H9 (cell line): ENCODE data around the gene CHSY1. TPM values are rescaled to one million over a fixed set of nuclear protein-coding genes. Genes with fewer than 3 reads are reported as not detected.

ENCODE experiments used
- DNase-seq: peaks from one replicate; pipeline ENCODE4 v3.0.0-alpha.2; 2017
- H2AFZ ChIP-seq: one replicate; pipeline ENCODE4 v1.6.1; 2013; ENCODE audit warnings: mild to moderate bottlenecking, low read length, control low read depth, moderate library complexity
- H2AK5ac ChIP-seq: 2 replicates; pipeline ENCODE4 v1.6.1; 2013; ENCODE audit warnings: low read length, control low read depth, mixed read lengths; ENCODE audit not compliant: insufficient read length
- H2BK120ac ChIP-seq: one replicate; pipeline ENCODE4 v1.6.1; 2013; ENCODE audit warnings: low read depth, mild to moderate bottlenecking, low read length, control low read depth, inconsistent platforms; ENCODE audit not compliant: poor library complexity, severe bottlenecking
- H2BK12ac ChIP-seq: 2 replicates; pipeline ENCODE4 v1.6.1; 2013; ENCODE audit warnings: low read length, control low read depth, mixed read lengths, low read depth; ENCODE audit not compliant: insufficient read length
- H2BK15ac ChIP-seq: 2 replicates; pipeline ENCODE4 v1.6.1; 2013; ENCODE audit warnings: low read depth, low read length, control low read depth
- H2BK20ac ChIP-seq: one replicate; pipeline ENCODE4 v1.6.1; 2013; ENCODE audit warnings: low read depth, mild to moderate bottlenecking, low read length, control low read depth, inconsistent platforms; ENCODE audit not compliant: poor library complexity, severe bottlenecking
- H2BK5ac ChIP-seq: 2 replicates; pipeline ENCODE4 v1.6.1; 2013; ENCODE audit warnings: low read length, control low read depth, mixed read lengths; ENCODE audit not compliant: insufficient read length
- H3K14ac ChIP-seq: 2 replicates; pipeline ENCODE4 v1.6.1; 2013; ENCODE audit warnings: low read length, control low read depth; ENCODE audit not compliant: insufficient read depth
- H3K18ac ChIP-seq: 2 replicates; pipeline ENCODE4 v1.6.1; 2013; ENCODE audit warnings: low read depth, mild to moderate bottlenecking, mixed read lengths, low read length, control low read depth; ENCODE audit not compliant: insufficient read length
- H3K23ac ChIP-seq: 2 replicates; pipeline ENCODE4 v1.6.1; 2013; ENCODE audit warnings: low read length, control low read depth, mixed read lengths, low read depth; ENCODE audit not compliant: insufficient read length
- H3K23me2 ChIP-seq: 2 replicates; pipeline ENCODE4 v1.6.1; 2013; ENCODE audit warnings: low read depth, mild to moderate bottlenecking, mixed read lengths, low read length, control low read depth; ENCODE audit not compliant: insufficient read length, poor library complexity, severe bottlenecking
- H3K27ac ChIP-seq: 2 replicates; pipeline ENCODE4 v1.5.1; 2013; ENCODE audit warnings: low read length, control low read depth, mixed read lengths, low read depth; ENCODE audit not compliant: insufficient read length
- H3K27me3 ChIP-seq: 2 replicates; pipeline ENCODE4 v1.6.1; 2013; ENCODE audit warnings: low read length, control low read depth, inconsistent platforms; ENCODE audit not compliant: insufficient read depth
- H3K4ac ChIP-seq: 2 replicates; pipeline ENCODE4 v1.6.1; 2013; ENCODE audit warnings: low read depth, mild to moderate bottlenecking, control low read depth, inconsistent platforms, low read length, moderate library complexity
- H3K4me1 ChIP-seq: 2 replicates; pipeline ENCODE4 v1.6.1; 2013; ENCODE audit warnings: low read length, control low read depth, inconsistent platforms; ENCODE audit not compliant: insufficient read depth
- H3K4me2 ChIP-seq: 2 replicates; pipeline ENCODE4 v1.6.1; 2013; ENCODE audit warnings: low read length, control low read depth, mixed read lengths; ENCODE audit not compliant: insufficient read length, insufficient read depth
- H3K56ac ChIP-seq: 2 replicates; pipeline ENCODE4 v1.6.1; 2013; ENCODE audit warnings: low read depth, mild to moderate bottlenecking, mixed read lengths, low read length, control low read depth; ENCODE audit not compliant: insufficient read length
- H3K79me1 ChIP-seq: 2 replicates; pipeline ENCODE4 v1.6.1; 2013; ENCODE audit warnings: low read depth, mild to moderate bottlenecking, moderate library complexity, low read length, control low read depth, inconsistent platforms; ENCODE audit not compliant: insufficient read depth, poor library complexity, severe bottlenecking
- H3K79me2 ChIP-seq: 2 replicates; pipeline ENCODE4 v1.6.1; 2013; ENCODE audit warnings: low read length, control low read depth, inconsistent platforms; ENCODE audit not compliant: insufficient read depth
- H3K9ac ChIP-seq: 2 replicates; pipeline ENCODE4 v1.6.1; 2013; ENCODE audit warnings: low read length, control low read depth, mixed read lengths; ENCODE audit not compliant: insufficient read length; ENCODE audit errors: extremely low read depth
- H3K9me3 ChIP-seq: one replicate; pipeline ENCODE4 v1.6.1; 2013; ENCODE audit warnings: low read depth, low read length, inconsistent platforms; ENCODE audit not compliant: control insufficient read depth
- H3T11ph ChIP-seq: one replicate; pipeline ENCODE4 v1.6.1; 2013; ENCODE audit warnings: mild to moderate bottlenecking, low read length, control low read depth, inconsistent platforms
- H4K20me1 ChIP-seq: one replicate; pipeline ENCODE4 v1.6.1; 2013; ENCODE audit not compliant: control insufficient read depth, insufficient read length, insufficient read depth
- H4K5ac ChIP-seq: 2 replicates; pipeline ENCODE4 v1.6.1; 2013; ENCODE audit warnings: low read depth, mild to moderate bottlenecking, mixed read lengths, low read length, control low read depth; ENCODE audit not compliant: insufficient read length
- H4K8ac ChIP-seq: replicated peaks from 2 replicates; pipeline ENCODE4 v1.6.1; 2013; ENCODE audit warnings: low read length, control low read depth, mixed read lengths, low read depth; ENCODE audit not compliant: insufficient read length
- H4K91ac ChIP-seq: 2 replicates; pipeline ENCODE4 v1.6.1; 2013; ENCODE audit warnings: low read depth, mild to moderate bottlenecking, moderate library complexity, mixed read lengths, low read length, control low read depth; ENCODE audit not compliant: insufficient read length
- H3K27ac Mint-ChIP-seq, 3 experiments: 2 replicates in 2 of 3; 3 replicates in 1 of 3; pipeline ENCODE4 v1.8.0; 2020 to 2021; ENCODE audit warnings: mixed read lengths in 3 of 3, mild to moderate bottlenecking in 1 of 3, moderate library complexity in 1 of 3
- H3K27me3 Mint-ChIP-seq: 2 replicates; pipeline ENCODE4 v1.8.0; 2021; ENCODE audit warnings: low read depth, mild to moderate bottlenecking, moderate library complexity, mixed read lengths
- H3K36me3 Mint-ChIP-seq, 3 experiments: 2 replicates in 2 of 3; 3 replicates in 1 of 3; pipeline ENCODE4 v1.8.0; 2020 to 2021; ENCODE audit warnings: low read depth in 3 of 3, mixed read lengths in 3 of 3; ENCODE audit not compliant: insufficient read depth in 1 of 3
- H3K4me1 Mint-ChIP-seq, 2 experiments: 2 replicates each; pipeline ENCODE4 v1.8.0; 2020; ENCODE audit warnings: mixed read lengths in 2 of 2
- H3K4me3 Mint-ChIP-seq, 2 experiments: 2 replicates in 1 of 2; 3 replicates in 1 of 2; pipeline ENCODE4 v1.8.0; 2020 to 2021; ENCODE audit warnings: mild to moderate bottlenecking in 2 of 2, mixed read lengths in 2 of 2, moderate library complexity in 1 of 2
- H3K9me3 Mint-ChIP-seq, 2 experiments: 2 replicates in 1 of 2; 3 replicates in 1 of 2; pipeline ENCODE4 v1.8.0; 2020; ENCODE audit warnings: mild to moderate bottlenecking in 2 of 2, mixed read lengths in 2 of 2, moderate library complexity in 1 of 2
- CTCF ChIP-seq: fragments of 200-600 bp; sonication (generic); conservative IDR thresholded peaks from 3 replicates; pipeline ENCODE4 v1.8.0; 2021; ENCODE audit warnings: antibody characterized with exemption, mild to moderate bottlenecking
- WGBS: extraction: QIAGEN DNeasy Blood & Tissue Kit; methylation state at CpG from one replicate; pipeline ENCODE4 v1.1.7; 2013; ENCODE audit warnings: missing lambda C conversion rate, low lambda C conversion rate, mixed read lengths; ENCODE audit not compliant: insufficient read length; ENCODE audit errors: extremely low coverage; 5-methylcytosine and 5-hydroxymethylcytosine counted together
- total RNA-seq: library from RNA; stranded (reverse); gene quantifications from 2 replicates; pipeline ENCODE4 v1.2.1, GENCODE V29; 2021

CHSY1 gene
- total RNA-seq, 1 experiment from 2014 or later = 68.3 TPM

GRCh38 chr15:101175401-101175800 lies 76.4 kb downstream of the CHSY1 start:
- H3K4me2 ChIP-seq = no peak overlapping the region
- no peak overlapping the region for H2BK5ac ChIP-seq
- no peak overlapping the region for H2BK15ac ChIP-seq
- no peak overlapping the region for H2BK12ac ChIP-seq
- no CpG with 5 or more reads among the region's 12 CpGs for WGBS
- H3K36me3 Mint-ChIP-seq = peaks cover 32 to 52% (median 43%) of the 10 kb centered on the region in 3 experiments
- H3K56ac ChIP-seq = no peak overlapping the region
- H3K4me1 ChIP-seq = no peaks in the 10 kb centered on the region
- no peak overlapping the region for H3K18ac ChIP-seq
- no peak overlapping the region for H3K27ac ChIP-seq
- no peak overlapping the region for H4K91ac ChIP-seq
- H3K27me3 Mint-ChIP-seq = no peaks in the 10 kb centered on the region; the same call in 1 of the 2 replicates
- no peak overlapping the region for H3T11ph ChIP-seq
- H3K23ac ChIP-seq = no peak overlapping the region
- no peaks in the 10 kb centered on the region for H3K9me3 Mint-ChIP-seq
- no peak overlapping the region for H3K4me3 Mint-ChIP-seq
- no peak overlapping the region for H3K9ac ChIP-seq
- TF ChIP-seq CTCF = no peak
- no peak overlapping the region for H2AK5ac ChIP-seq
- H3K9me3 ChIP-seq = no peaks in the 10 kb centered on the region
- H2BK120ac ChIP-seq = no peak overlapping the region
- no peaks in the 10 kb centered on the region for H3K27me3 ChIP-seq
- no peaks in the 10 kb centered on the region for H3K23me2 ChIP-seq
- no peak overlapping the region; a peak in 1 of 7 replicates for H3K27ac Mint-ChIP-seq
- H3K14ac ChIP-seq = no peak overlapping the region
- H2BK20ac ChIP-seq = no peak overlapping the region
- H4K20me1 ChIP-seq = no peaks in the 10 kb centered on the region
- H4K5ac ChIP-seq = no peak overlapping the region
- no peak overlapping the region for H2AFZ ChIP-seq
- no peaks in the 10 kb centered on the region; the same call in 1 of the 2 replicates for H3K79me2 ChIP-seq
- peaks cover 46 to 56% of the 10 kb centered on the region in 2 experiments for H3K4me1 Mint-ChIP-seq
- H3K4ac ChIP-seq = no peak overlapping the region
- no peaks in the 10 kb centered on the region for H3K79me1 ChIP-seq
- DNase-seq = no peak
- H4K8ac ChIP-seq = no peak overlapping the region
